ENCODE measurements around the gene MAS1. TPM values are rescaled to one million over a fixed set of nuclear protein-coding genes. Genes with fewer than 3 reads are reported as not detected.
"Not testable (repeated sequence)": the region's sequence is repeated elsewhere in the genome, so short reads cannot be mapped to it uniquely, and the experiment has no call there.

The MAS1 gene
- total and polyA plus RNA-seq, 10 of the 15 experiments (the other 5 are each of a cell fraction or from before 2014, with no cell fraction given) = under 0.01 to 0.08 TPM; not detected in 8

- not testable (repeated sequence) for H3K4me1 ChIP-seq (ENCODE audit: control insufficient read depth, insufficient read depth, low read length); H3K79me2 ChIP-seq (ENCODE audit: control insufficient read depth, insufficient read depth, low read length); H4K20me1 ChIP-seq (ENCODE audit: control insufficient read depth, insufficient read depth); H3K27me3 ChIP-seq (replicated peaks in 1 of 2; ENCODE audit: control insufficient read depth in 2 of 2, insufficient read depth in 2 of 2, low read length in 1 of 2); BruUV-seq (replicated peaks); H3K9ac ChIP-seq (ENCODE audit: control insufficient read depth, insufficient read depth, low read length); H3K4me2 ChIP-seq (ENCODE audit: control insufficient read depth, insufficient read depth); H3K27ac ChIP-seq (ENCODE audit: control insufficient read depth, insufficient read depth); FAIRE-seq; H3K36me3 ChIP-seq (ENCODE audit: control insufficient read depth in 2 of 2, insufficient read depth in 2 of 2, low read length in 1 of 2); H2AFZ ChIP-seq (ENCODE audit: control insufficient read depth, low read depth, low read length); H3K9me3 ChIP-seq (replicated peaks; ENCODE audit: control insufficient read depth, insufficient read depth, low read length); H3K4me3 ChIP-seq
- ATAC-seq (peak; percentile 92), DNase-seq (ENCODE audit: low read depth, low spot score) (peak; percentile 45)
- in situ Hi-C loops (cut with MboI) = loop anchor here (5.0 kb wide), 1 partner anchor 594 kb away; no protein-coding TSS in a partner anchor
- RAD21 ChIA-PET (ENCODE audit: unreplicated experiment) = interaction anchor here (0.7 to 5.4 kb wide), 34 partner anchors 10 to 689 kb away, joined by 3 to 74 read pairs (median 5); partner anchors contain the start of genes SOD2 and TCP1
- POLR2A ChIA-PET = interaction anchor here (1.0 kb wide), 2 partner anchors 36 to 75 kb away, joined by 3 to 6 read pairs; no protein-coding TSS in a partner anchor
- WGBS (ENCODE audit: insufficient coverage, insufficient replicate concordance, low lambda C conversion rate, missing lambda C conversion rate) = 19% methylated on average over 5 of the region's 5 CpGs
- TF ChIP-seq CREM (IDR thresholded peaks at IDR 0.05; ENCODE audit: low read depth) = peak; percentile 44; the same call in 1 of the 2 replicates
- TF ChIP-seq CTCF (IDR thresholded peaks at IDR 0.05 in 2 of 3, conservative IDR thresholded peaks at IDR 0.05 in 1 of 3; ENCODE audit: control insufficient read depth in 2 of 3, extremely low read depth in 1 of 3, insufficient read depth in 1 of 3, low read depth in 3 of 3, low read length in 3 of 3) = peak; percentile 30 to 71 (median 37); a peak in 4 of 6 replicates
- peak; percentile 87 for TF ChIP-seq SMC3 (IDR thresholded peaks at IDR 0.05; ENCODE audit: borderline replicate concordance, low read length)
- peak; percentile 90 for TF ChIP-seq RAD21 (IDR thresholded peaks at IDR 0.05; ENCODE audit: insufficient read depth, low read depth, low read length)
- intact Hi-C loops (cut with micrococcal nuclease; ENCODE audit: unreplicated experiment) = loop anchor here (1.0 to 5.0 kb wide), 3 partner anchors 78 to 669 kb away; no protein-coding TSS in a partner anchor
- CTCF ChIA-PET = interaction anchor here (0.6 to 3.6 kb wide), 49 partner anchors 9 to 718 kb away, joined by 3 to 114 read pairs (median 4); partner anchors contain the start of genes MAS1 and WTAP
- SMC1A ChIA-PET (ENCODE audit: uncharacterized antibody, unreplicated experiment) = interaction anchor here (0.6 to 4.7 kb wide), 36 partner anchors 9 to 869 kb away, joined by 3 to 113 read pairs (median 4); partner anchors contain the start of gene MAS1
Measured at GRCh38 chr6:159863341-159863740, 27.4 kb upstream of the MAS1 start.

All from GM12878 (cell line).